Mammary epithelial cell (primary cell): ENCODE measurements around the gene SFXN4.

Experiments
- EZH2 ChIP-seq: IDR thresholded peaks from 2 replicates; pipeline ENCODE4 v1.6.1; 2012; ENCODE audit warnings: low read length, inconsistent platforms, borderline replicate concordance
- TF ChIP-seq, protein P1 (sequence below), 2 donors: IDR thresholded peaks in 1 of 2; conservative IDR thresholded peaks in 1 of 2; 2 replicates each; pipeline ENCODE4 v1.5.1; 2011 to 2012; ENCODE audit warnings: inconsistent platforms in 2 of 2, low read length in 2 of 2, mild to moderate bottlenecking in 2 of 2, control low read depth in 1 of 2, low read depth in 1 of 2; ENCODE audit not compliant: insufficient read depth in 1 of 2; ENCODE audit errors: extremely low read depth in 1 of 2

DNA sequence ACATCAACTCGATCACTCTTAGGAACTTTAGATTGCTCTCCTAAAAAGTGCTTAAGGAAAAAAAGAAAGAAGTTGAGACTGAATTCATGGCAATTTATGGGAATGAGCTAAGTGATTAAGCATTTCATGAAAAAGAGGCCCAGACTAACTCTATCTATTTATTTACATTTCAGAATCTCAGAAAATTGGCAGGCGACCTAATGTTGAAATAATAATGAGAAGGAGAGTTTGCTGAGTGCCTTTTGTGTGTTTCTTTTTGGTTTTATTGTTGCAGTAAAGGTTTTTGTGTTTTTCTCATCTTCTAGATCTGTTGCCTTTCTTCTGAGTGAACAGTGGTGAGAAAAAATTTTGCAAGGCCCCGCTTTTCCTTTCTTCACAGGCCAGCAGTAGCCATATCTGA is 45.7 kb upstream of the SFXN4 start:
- TF ChIP-seq, protein P1, sequence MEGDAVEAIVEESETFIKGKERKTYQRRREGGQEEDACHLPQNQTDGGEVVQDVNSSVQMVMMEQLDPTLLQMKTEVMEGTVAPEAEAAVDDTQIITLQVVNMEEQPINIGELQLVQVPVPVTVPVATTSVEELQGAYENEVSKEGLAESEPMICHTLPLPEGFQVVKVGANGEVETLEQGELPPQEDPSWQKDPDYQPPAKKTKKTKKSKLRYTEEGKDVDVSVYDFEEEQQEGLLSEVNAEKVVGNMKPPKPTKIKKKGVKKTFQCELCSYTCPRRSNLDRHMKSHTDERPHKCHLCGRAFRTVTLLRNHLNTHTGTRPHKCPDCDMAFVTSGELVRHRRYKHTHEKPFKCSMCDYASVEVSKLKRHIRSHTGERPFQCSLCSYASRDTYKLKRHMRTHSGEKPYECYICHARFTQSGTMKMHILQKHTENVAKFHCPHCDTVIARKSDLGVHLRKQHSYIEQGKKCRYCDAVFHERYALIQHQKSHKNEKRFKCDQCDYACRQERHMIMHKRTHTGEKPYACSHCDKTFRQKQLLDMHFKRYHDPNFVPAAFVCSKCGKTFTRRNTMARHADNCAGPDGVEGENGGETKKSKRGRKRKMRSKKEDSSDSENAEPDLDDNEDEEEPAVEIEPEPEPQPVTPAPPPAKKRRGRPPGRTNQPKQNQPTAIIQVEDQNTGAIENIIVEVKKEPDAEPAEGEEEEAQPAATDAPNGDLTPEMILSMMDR (conservative IDR thresholded peaks at IDR 0.05 in 1 of 2, IDR thresholded peaks at IDR 0.05 in 1 of 2; ENCODE audit: extremely low read depth in 1 of 2, insufficient read depth in 1 of 2, low read depth in 1 of 2, low read length in 2 of 2): no peak
- TF ChIP-seq EZH2: no peak
